ENCODE measurements around the gene LRRC36. TPM values are rescaled to one million over a fixed set of nuclear protein-coding genes. Genes with fewer than 3 reads are reported as not detected.

LRRC36 gene
- total and polyA plus RNA-seq, 2 of the 8 experiments (the other 6 are each of a cell fraction or from before 2014, with no cell fraction given), result 0.15 TPM; not detected in 1

DNA sequence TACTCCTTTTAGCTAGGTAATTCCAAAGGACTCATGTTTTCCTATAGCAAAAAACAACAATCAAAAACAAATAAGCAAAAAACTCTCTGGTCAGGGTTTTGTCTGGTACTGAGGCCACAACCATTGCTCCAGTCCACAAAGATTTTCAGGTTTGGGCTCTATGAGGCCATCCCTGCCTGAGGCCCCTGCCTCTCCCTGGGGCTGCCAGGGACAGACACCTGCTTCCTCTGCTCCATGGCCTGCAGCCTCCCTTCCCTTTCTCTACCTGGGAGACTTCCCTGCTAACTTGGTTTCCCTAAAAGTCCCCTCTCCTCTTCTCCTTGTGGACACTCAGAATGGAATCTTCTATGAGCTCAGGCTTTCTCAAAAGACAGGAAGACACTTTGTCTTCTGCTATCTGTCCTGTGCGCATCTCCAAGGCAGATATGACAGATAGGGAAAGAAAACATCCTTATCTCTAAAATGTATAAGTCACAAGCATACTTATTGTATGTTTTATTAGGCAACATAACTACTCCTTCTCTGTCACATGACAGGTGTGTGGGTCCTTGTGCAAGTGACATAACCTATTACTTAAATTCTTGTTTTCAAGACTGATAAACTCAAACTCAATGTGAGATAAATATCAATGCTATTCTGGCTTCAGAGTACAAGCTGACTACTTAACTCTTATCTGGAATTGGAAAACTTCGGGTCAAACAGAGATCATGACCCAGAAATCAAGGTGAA lies 90.9 kb downstream of the LRRC36 start:
- no peak overlapping the region for H3K4me3 ChIP-seq (ENCODE audit: extremely low read depth in 1 of 4, insufficient read depth in 2 of 4, low read depth in 3 of 4, low read length in 4 of 4)
- no peak overlapping the region; the same call in 1 of the 2 replicates for H2BK12ac ChIP-seq (ENCODE audit: low read depth, low read length)
- peaks cover under 1 to 17% (median 8%) of the 10 kb centered on the region in 4 experiments; a peak in 6 of 7 replicates for H3K4me1 ChIP-seq (replicated peaks in 1 of 4; ENCODE audit: control insufficient read depth in 3 of 4, insufficient read depth in 4 of 4, low read length in 3 of 4)
- H2AFZ ChIP-seq (ENCODE audit: low read length), result no peak overlapping the region
- H3K9ac ChIP-seq (replicated peaks in 1 of 4; ENCODE audit: extremely low read depth in 1 of 4, low read depth in 3 of 4, low read length in 3 of 4), result no peak overlapping the region
- no peak overlapping the region for H4K8ac ChIP-seq (ENCODE audit: extremely low read depth, insufficient read depth, low read length)
- H3K4me2 ChIP-seq (ENCODE audit: insufficient read depth in 1 of 2, low read depth in 2 of 2, low read length in 2 of 2), result no peak overlapping the region; a peak in 1 of 4 replicates
- ChIA-PET POLR2A (ENCODE audit: partially characterized antibody) (interaction anchor here (1.3 kb wide), 3 partner anchors 9 to 19 kb away, joined by 3 to 5 read pairs (median 4); partner anchors contain the start of gene HSD11B2), CTCF (ENCODE audit: partially characterized antibody) (interaction anchor here (0.7 to 24.6 kb wide), 15 partner anchors 10 to 121 kb away, joined by 3 to 476 read pairs (median 6); partner anchors contain the start of genes KCTD19, LRRC36 and TPPP3)
- TF ChIP-seq TEAD4 (IDR thresholded peaks at IDR 0.05; ENCODE audit: low read depth, low read length), result no peak
- no peak for TF ChIP-seq YY1 (IDR thresholded peaks at IDR 0.05; ENCODE audit: low read depth, low read length)
- no peak for TF ChIP-seq JUND (IDR thresholded peaks at IDR 0.05; ENCODE audit: low read length)
- no peak for TF ChIP-seq ASH2L (IDR thresholded peaks at IDR 0.05; ENCODE audit: low read length)
- TF ChIP-seq HDAC2 (IDR thresholded peaks at IDR 0.05; ENCODE audit: borderline replicate concordance in 1 of 2, low read depth in 2 of 2, low read length in 2 of 2), result no peak
- H3K27me3 ChIP-seq (replicated peaks in 1 of 4; ENCODE audit: control insufficient read depth in 3 of 4, extremely low read depth in 1 of 4, insufficient read depth in 3 of 4, low read length in 3 of 4), result no peaks in the 10 kb centered on the region; a peak in 2 of 7 replicates
- no peak overlapping the region for H2BK20ac ChIP-seq (ENCODE audit: low read length)
- H2BK120ac ChIP-seq (replicated peaks; ENCODE audit: low read depth, low read length), result no peak overlapping the region
- 90% methylated on average over 2 of the region's 2 CpGs; no CpG with 5 or more reads in 1 of the 2 experiments for WGBS, 2 experiments (ENCODE audit: extremely low coverage in 1 of 2, insufficient coverage in 1 of 2, insufficient read length in 1 of 2, insufficient replicate concordance in 2 of 2, low coverage in 1 of 2, low lambda C conversion rate in 2 of 2, missing lambda C conversion rate in 1 of 2)
- no peaks in the 10 kb centered on the region for H3K79me2 ChIP-seq (ENCODE audit: control insufficient read depth in 1 of 2, insufficient read depth in 2 of 2, low read length in 2 of 2)
- H3K79me1 ChIP-seq (ENCODE audit: low read depth, low read length), result no peaks in the 10 kb centered on the region; the same call in 1 of the 2 replicates
- no peaks in the 10 kb centered on the region for H4K20me1 ChIP-seq (replicated peaks in 1 of 2; ENCODE audit: control insufficient read depth in 1 of 2, insufficient read depth in 2 of 2, low read length in 2 of 2)
- H3K56ac ChIP-seq (replicated peaks; ENCODE audit: insufficient read length, low read depth, low read length), result no peak overlapping the region
- H3K9me3 ChIP-seq (ENCODE audit: insufficient read depth in 2 of 2, low read depth in 1 of 2, low read length in 1 of 2), result no peaks in the 10 kb centered on the region
- FAIRE-seq (no peak), DNase-seq (ENCODE audit: low read depth in 1 of 2, low spot score in 2 of 2) (no peak)
- no peak overlapping the region for H4K5ac ChIP-seq (ENCODE audit: insufficient read length, low read depth, low read length)
- no peak overlapping the region for H3K27ac ChIP-seq (ENCODE audit: low read depth, low read length)
- H3K23me2 ChIP-seq (ENCODE audit: low read depth, low read length), result peaks cover 4% of the 10 kb centered on the region; the same call in 1 of the 2 replicates
- no peaks in the 10 kb centered on the region for H3K36me3 ChIP-seq (ENCODE audit: control insufficient read depth in 2 of 4, insufficient read depth in 4 of 4, low read length in 3 of 4)
- H3K4ac ChIP-seq (replicated peaks; ENCODE audit: insufficient read length, low read depth, low read length), result no peak overlapping the region
- H2BK5ac ChIP-seq (ENCODE audit: low read depth, low read length), result no peak overlapping the region
- H4K91ac ChIP-seq (replicated peaks; ENCODE audit: insufficient read length, low read length), result no peak overlapping the region
- no peak overlapping the region for H3K23ac ChIP-seq (ENCODE audit: insufficient read length)
- no peak overlapping the region for H3K18ac ChIP-seq (ENCODE audit: extremely low read depth, low read length)
- H2AK5ac ChIP-seq (ENCODE audit: low read depth, low read length), result no peak overlapping the region
- no peak overlapping the region for H3K14ac ChIP-seq (ENCODE audit: insufficient read length)
- no peak overlapping the region for H2BK15ac ChIP-seq (ENCODE audit: low read length)
